Mesothelial cell of epicardium (in vitro differentiated cells): ENCODE data around the gene CGB2. TPM values are rescaled to one million over a fixed set of nuclear protein-coding genes. Genes with fewer than 3 reads are reported as not detected.
A peak's percentile ranks its signal among the peaks of the same experiment; 100 is the strongest.
"Not testable (repeated sequence)": the region's sequence is repeated elsewhere in the genome, so short reads cannot be mapped to it uniquely, and the experiment has no call there.

Experiments
- DNase-seq, 2 experiments: peaks; one replicate each; pipeline ENCODE4 v3.0.0; 2021; ENCODE audit warnings: low spot score in 2 of 2; ENCODE audit not compliant: unreplicated experiment in 2 of 2
- H3K27ac Mint-ChIP-seq: 2 replicates; pipeline ENCODE4 v1.8.0; 2021; ENCODE audit warnings: mixed read lengths
- H3K27me3 Mint-ChIP-seq: 2 replicates; pipeline ENCODE4 v1.8.0; 2021; ENCODE audit warnings: low read depth, mixed read lengths
- H3K36me3 Mint-ChIP-seq: 2 replicates; pipeline ENCODE4 v1.8.0; 2021; ENCODE audit warnings: mixed read lengths
- H3K4me1 Mint-ChIP-seq: 2 replicates; pipeline ENCODE4 v1.8.0; 2021; ENCODE audit warnings: mixed read lengths
- H3K4me3 Mint-ChIP-seq: 2 replicates; pipeline ENCODE4 v1.8.0; 2021; ENCODE audit warnings: mild to moderate bottlenecking, moderate library complexity, mixed read lengths
- H3K9me3 Mint-ChIP-seq: 2 replicates; pipeline ENCODE4 v1.8.0; 2021; ENCODE audit warnings: mixed read lengths
- CTCF ChIP-seq: fragments of 200-600 bp; sonication (generic); IDR thresholded peaks from one replicate; pipeline ENCODE4 v1.5.0; 2021; ENCODE audit warnings: antibody characterized with exemption; ENCODE audit not compliant: unreplicated experiment
- total RNA-seq: library from RNA; stranded (reverse); gene quantifications from 3 replicates; pipeline ENCODE4 v1.2.1, GENCODE V29; 2021

The CGB2 gene
- total RNA-seq, 1 donor from 2014 or later = 4.7 TPM

GRCh38 chr19:49056101-49056901, 24.6 kb downstream of the CGB2 start:
- peaks cover 26% of the 10 kb centered on the region for H3K27me3 Mint-ChIP-seq
- DNase-seq = peak in 1 of 2 experiments; percentile 72
- H3K4me1 Mint-ChIP-seq = peaks cover 18% of the 10 kb centered on the region
- TF ChIP-seq CTCF = peak; percentile 17
- H3K36me3 Mint-ChIP-seq = peaks cover 4% of the 10 kb centered on the region
- peak overlapping the region; percentile 70 for H3K4me3 Mint-ChIP-seq
- no peak overlapping the region for H3K27ac Mint-ChIP-seq
- no peaks in the 10 kb centered on the region for H3K9me3 Mint-ChIP-seq

- Mint-ChIP-seq H3K4me3 (peak overlapping the region; percentile 70), H3K4me1 (peaks cover 18% of the 10 kb centered on the region), H3K27me3 (peaks cover 26% of the 10 kb centered on the region)
- not testable (repeated sequence) for DNase-seq, H3K27ac Mint-ChIP-seq, H3K36me3 Mint-ChIP-seq, H3K9me3 Mint-ChIP-seq
These were observed 25.4 kb downstream of the CGB2 start for GRCh38 chr19:49056902-49057596.

GRCh38 chr19:49057636-49058234, 26.0 kb downstream of the CGB2 start, which contains the start of gene CGB7:
Gene CGB7 (minus strand): TSS chr19:49057749. CDS start chr19:49055375, 2,374 bp downstream.
- Mint-ChIP-seq H3K27ac (no peak within 1 kb of the TSS), H3K36me3 (peaks cover 4% of the 10 kb centered on the region), H3K4me3 (peak within 1 kb of the TSS; percentile 70), H3K4me1 (peaks cover 18% of the 10 kb centered on the region), H3K9me3 (no peaks in the 10 kb centered on the region), H3K27me3 (peaks cover 26% of the 10 kb centered on the region)
- no peak for TF ChIP-seq CTCF
- DNase-seq = peak in 1 of 2 experiments; percentile 61

GRCh38 chr19:49058562-49058961, 26.9 kb downstream of the CGB2 start:
- H3K27ac Mint-ChIP-seq = no peak overlapping the region
- no peak for DNase-seq
- H3K4me1 Mint-ChIP-seq = peaks cover 22% of the 10 kb centered on the region
- peaks cover 26% of the 10 kb centered on the region for H3K27me3 Mint-ChIP-seq
- no peak for TF ChIP-seq CTCF
- H3K9me3 Mint-ChIP-seq = no peaks in the 10 kb centered on the region
- H3K4me3 Mint-ChIP-seq = peak overlapping the region; percentile 70
- H3K36me3 Mint-ChIP-seq = peaks cover 4% of the 10 kb centered on the region

GRCh38 chr19:49059053-49059452, 27.4 kb downstream of the CGB2 start:
- no peak for TF ChIP-seq CTCF
- DNase-seq = no peak
- Mint-ChIP-seq H3K9me3 (no peaks in the 10 kb centered on the region), H3K27me3 (peaks cover 25% of the 10 kb centered on the region), H3K4me3 (no peak overlapping the region), H3K4me1 (peaks cover 27% of the 10 kb centered on the region), H3K27ac (no peak overlapping the region), H3K36me3 (peaks cover 4% of the 10 kb centered on the region)
